GM12875 (cell line): ENCODE results near the gene KMT2A.

Source experiments
- H3K4me3 ChIP-seq: one replicate; pipeline ENCODE4 v1.5.1; 2011; ENCODE audit warnings: low read depth, low read length, control low read depth
- TF ChIP-seq, protein P1 (sequence below): IDR thresholded peaks from 2 replicates; pipeline ENCODE4 v1.5.1; 2011; ENCODE audit warnings: low read depth, mild to moderate bottlenecking, control low read depth, inconsistent platforms, low read length, moderate library complexity, borderline replicate concordance; ENCODE audit not compliant: insufficient read depth

Gene KMT2A

DNA sequence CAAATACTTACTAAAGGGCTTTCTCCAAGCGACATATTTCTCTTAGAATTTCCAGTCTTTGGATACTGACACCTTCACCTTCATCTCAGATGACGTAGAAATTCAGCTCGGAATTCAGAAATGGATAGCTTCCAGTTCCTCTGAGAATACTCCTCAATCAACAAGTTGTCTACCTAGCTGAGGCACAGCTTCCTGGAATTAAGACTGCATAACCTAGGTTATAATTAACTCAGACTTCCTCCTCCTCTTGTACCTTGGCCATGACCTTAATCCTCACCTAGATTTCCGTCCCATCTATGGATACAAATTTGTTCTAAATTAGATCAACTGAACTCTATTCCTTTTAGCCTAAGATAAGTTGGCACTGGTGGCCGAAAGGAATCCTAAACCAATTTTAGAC lies 17.5 kb upstream of the KMT2A start:
- no peak overlapping the region for H3K4me3 ChIP-seq
- TF ChIP-seq, protein P1, sequence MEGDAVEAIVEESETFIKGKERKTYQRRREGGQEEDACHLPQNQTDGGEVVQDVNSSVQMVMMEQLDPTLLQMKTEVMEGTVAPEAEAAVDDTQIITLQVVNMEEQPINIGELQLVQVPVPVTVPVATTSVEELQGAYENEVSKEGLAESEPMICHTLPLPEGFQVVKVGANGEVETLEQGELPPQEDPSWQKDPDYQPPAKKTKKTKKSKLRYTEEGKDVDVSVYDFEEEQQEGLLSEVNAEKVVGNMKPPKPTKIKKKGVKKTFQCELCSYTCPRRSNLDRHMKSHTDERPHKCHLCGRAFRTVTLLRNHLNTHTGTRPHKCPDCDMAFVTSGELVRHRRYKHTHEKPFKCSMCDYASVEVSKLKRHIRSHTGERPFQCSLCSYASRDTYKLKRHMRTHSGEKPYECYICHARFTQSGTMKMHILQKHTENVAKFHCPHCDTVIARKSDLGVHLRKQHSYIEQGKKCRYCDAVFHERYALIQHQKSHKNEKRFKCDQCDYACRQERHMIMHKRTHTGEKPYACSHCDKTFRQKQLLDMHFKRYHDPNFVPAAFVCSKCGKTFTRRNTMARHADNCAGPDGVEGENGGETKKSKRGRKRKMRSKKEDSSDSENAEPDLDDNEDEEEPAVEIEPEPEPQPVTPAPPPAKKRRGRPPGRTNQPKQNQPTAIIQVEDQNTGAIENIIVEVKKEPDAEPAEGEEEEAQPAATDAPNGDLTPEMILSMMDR: no peak

DNA sequence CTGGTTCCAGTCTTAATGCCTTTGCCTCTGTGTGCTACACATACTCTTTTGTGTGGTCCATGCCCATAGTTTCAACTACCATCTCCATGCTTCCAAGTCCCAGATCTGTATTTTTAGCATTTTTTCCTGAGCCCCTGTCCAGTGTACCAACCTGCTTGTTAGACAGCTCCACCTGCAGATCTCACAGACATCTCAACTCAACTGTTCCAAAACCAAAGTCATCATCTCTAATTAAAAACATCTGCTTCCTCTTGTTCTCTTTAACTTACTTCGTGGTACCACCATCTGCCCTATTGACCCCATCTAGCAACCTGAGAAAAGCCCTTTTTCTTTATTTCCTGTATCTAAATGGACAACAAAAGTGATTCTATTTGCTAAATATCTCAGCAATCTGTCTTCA lies 8.6 kb upstream of the KMT2A start:
- TF ChIP-seq, protein P1: no peak
- H3K4me3 ChIP-seq: no peak overlapping the region

DNA sequence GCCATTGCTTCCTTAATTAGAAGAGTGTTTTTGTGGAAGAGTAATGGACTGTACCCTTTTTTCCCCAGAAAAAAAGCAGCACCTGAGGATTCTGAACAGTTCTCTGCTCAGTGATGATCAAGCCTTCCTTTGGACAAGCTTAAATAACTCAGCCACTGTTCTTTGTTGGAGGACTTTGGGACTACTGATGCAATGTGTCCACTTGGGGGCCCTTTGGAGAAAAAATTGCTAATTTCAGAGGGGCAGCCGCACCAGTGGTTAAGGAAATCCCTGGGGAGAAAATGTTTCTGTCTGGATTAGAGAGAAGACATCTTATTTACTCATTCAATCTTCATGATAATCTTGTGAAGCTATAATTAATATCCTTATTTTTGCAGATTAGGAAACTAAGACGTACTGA lies 5.3 kb upstream of the KMT2A start:
- no peak overlapping the region for H3K4me3 ChIP-seq
- TF ChIP-seq, protein P1: no peak

DNA sequence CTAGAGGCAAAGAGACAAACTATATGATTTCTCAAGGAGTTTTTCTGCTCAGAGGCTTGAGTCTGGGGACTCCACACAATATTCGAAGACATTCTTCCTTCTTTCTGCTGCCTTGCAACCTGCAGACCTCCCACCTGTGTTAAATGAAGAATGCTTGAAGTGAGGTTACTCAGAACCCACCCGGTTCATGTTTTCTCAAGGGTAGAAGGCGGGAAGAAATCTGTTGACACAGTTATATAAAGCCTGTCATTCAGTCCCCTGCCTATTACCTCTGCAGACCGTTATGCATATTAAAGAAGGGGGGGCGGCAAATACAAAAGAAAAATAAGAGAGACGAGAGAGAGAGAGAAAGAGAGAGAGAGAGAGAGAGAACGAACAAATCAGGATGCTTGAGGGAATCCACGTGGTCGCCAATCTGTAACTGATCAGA lies 2.2 kb upstream of the KMT2A start:
- peak overlapping the region; percentile 93 for H3K4me3 ChIP-seq
- TF ChIP-seq, protein P1: no peak

DNA sequence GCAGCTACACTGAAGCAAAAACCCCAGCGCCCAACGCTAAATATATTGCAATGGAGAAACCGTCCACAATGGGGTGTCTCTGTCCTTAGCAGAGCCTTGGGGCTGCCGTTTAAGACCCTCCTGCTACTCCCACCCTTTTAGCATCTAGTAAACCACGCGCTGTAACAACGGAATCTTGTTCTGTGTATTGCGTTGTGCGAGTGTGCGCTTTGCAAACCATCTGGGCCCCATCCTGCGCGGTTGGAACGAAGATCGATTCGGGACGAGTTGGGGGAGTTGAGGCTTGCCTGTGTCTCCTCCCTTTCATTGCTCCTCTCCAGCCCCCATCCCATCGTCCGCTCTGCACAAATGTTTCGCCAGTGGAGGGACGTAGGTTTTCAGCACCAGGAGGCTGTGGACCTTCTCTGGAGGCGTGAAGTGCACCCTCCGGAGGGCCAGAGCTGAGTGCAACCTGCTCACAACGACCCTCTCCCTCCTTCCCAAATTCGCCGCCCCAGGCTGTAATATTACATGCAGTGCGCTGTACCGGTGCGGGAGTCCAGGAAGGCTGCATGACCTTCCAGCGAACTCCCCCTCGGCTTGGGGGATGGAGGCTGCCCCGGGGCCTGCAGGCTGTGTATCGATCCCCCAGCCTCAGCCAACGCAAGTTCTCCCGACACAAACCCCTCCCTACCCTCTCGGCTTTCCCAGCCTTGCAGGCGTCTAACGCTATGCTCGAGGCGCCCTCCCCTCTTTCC lies 1.6 kb upstream of the KMT2A start:
- H3K4me3 ChIP-seq: peak overlapping the region; percentile 93

DNA sequence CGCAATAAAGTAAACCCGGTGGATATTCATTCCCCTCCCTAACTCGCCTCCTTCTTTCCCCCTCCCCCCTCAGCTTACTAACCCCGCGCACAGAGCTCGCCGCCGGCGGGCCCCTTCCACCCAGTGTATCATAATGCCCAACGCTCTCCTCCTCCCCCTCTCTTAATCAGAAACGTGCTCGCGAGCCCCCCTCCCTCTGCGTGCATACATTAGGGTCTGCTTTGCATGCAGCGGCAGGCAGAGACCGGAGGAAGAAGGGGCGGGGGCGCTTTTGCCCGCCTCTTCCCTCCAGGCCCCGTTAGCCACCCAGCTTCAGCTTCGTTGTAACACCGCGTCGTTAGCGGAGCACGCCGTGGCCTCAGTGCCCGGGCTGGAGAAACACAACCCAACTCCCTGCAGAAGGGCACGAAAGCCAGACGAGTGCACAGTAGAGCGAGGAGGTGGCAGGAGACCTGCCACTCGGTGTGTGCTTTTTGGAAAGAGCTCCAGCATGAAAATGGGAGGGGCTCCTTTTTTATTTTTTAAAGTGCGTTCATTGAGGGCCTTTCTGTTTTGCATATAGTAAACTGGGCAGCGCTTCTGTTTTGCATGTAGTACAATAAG lies 901 bp upstream of the KMT2A start:
- TF ChIP-seq, protein P1: no peak

More for the DNA sequence above, 1.6 kb upstream of the KMT2A start:
- TF ChIP-seq, protein P1: no peak

More for the DNA sequence above, 901 bp upstream of the KMT2A start:
- peak overlapping the region; percentile 93 for H3K4me3 ChIP-seq
